ENCODE data around the gene SPATA32. TPM values are rescaled to one million over a fixed set of nuclear protein-coding genes. Genes with fewer than 3 reads are reported as not detected.

Gene SPATA32
- total and polyA plus RNA-seq, 3 experiments from 2014 or later = 0.15 to 0.33 TPM; not detected in 1

GRCh38 chr17:45293413-45294211, 31.7 kb upstream of the SPATA32 start:
- DNase-seq = peak in 1 of 5 donors; percentile 39
- H3K27me3 ChIP-seq (ENCODE audit: insufficient read depth, low read length, poor library complexity, severe bottlenecking) = no peaks in the 10 kb centered on the region
- Mint-ChIP-seq H3K9me3 (no peaks in the 10 kb centered on the region), H3K27me3 (no peaks in the 10 kb centered on the region), H3K4me1 (peaks cover 60 to 81% (median 77%) of the 10 kb centered on the region in 3 donors), H3K36me3 (peaks cover 0 to 64% (median 3%) of the 10 kb centered on the region in 3 donors), H3K27ac (peak overlapping the region; percentile 34 to 87 (median 66)), H3K4me3 (peak overlapping the region in 1 of 7 donors; percentile 36)
- POLR2A ChIA-PET = no interaction called here
- CTCF ChIA-PET = interaction anchor here (0.8 to 2.4 kb wide), 5 partner anchors 9 to 92 kb away, joined by 3 to 8 read pairs (median 4); no protein-coding TSS in a partner anchor
- no peaks in the 10 kb centered on the region for H3K9me3 ChIP-seq (ENCODE audit: low read length)
- no peak overlapping the region for H3K27ac ChIP-seq (ENCODE audit: low read depth, low read length)
- H3K4me1 ChIP-seq (ENCODE audit: insufficient read depth, low read length) = peaks cover 29% of the 10 kb centered on the region
- peaks cover 21% of the 10 kb centered on the region for H3K36me3 ChIP-seq (ENCODE audit: insufficient read depth, low read length)
- no peak overlapping the region for H3K4me3 ChIP-seq (ENCODE audit: low read length)

GRCh38 chr17:45292696-45293412, 31.0 kb upstream of the SPATA32 start:
- Mint-ChIP-seq H3K4me1 (peaks cover 54 to 73% (median 70%) of the 10 kb centered on the region in 3 donors), H3K27me3 (no peaks in the 10 kb centered on the region), H3K4me3 (no peak overlapping the region), H3K36me3 (peaks cover 0 to 67% (median 2%) of the 10 kb centered on the region in 3 donors), H3K9me3 (no peaks in the 10 kb centered on the region), H3K27ac (peak overlapping the region; percentile 39 to 87 (median 66))
- DNase-seq = peak in 1 of 5 donors; percentile 10
- Histone ChIP-seq H3K27ac (ENCODE audit: low read depth, low read length) (no peak overlapping the region), H3K27me3 (ENCODE audit: insufficient read depth, low read length, poor library complexity, severe bottlenecking) (no peaks in the 10 kb centered on the region), H3K36me3 (ENCODE audit: insufficient read depth, low read length) (peaks cover 21% of the 10 kb centered on the region), H3K4me3 (ENCODE audit: low read length) (no peak overlapping the region), H3K4me1 (ENCODE audit: insufficient read depth, low read length) (peaks cover 29% of the 10 kb centered on the region), H3K9me3 (ENCODE audit: low read length) (no peaks in the 10 kb centered on the region)
- ChIA-PET POLR2A (no interaction called here), CTCF (interaction anchor here (1.6 to 2.4 kb wide), 4 partner anchors 10 to 92 kb away, joined by 4 to 8 read pairs (median 5); no protein-coding TSS in a partner anchor)

GRCh38 chr17:45291171-45291805, 29.4 kb upstream of the SPATA32 start:
- peaks cover 0 to 75% (median 5%) of the 10 kb centered on the region in 3 donors for H3K36me3 Mint-ChIP-seq
- peaks cover 40 to 57% (median 54%) of the 10 kb centered on the region in 3 donors for H3K4me1 Mint-ChIP-seq
- POLR2A ChIA-PET = no interaction called here
- H3K4me3 ChIP-seq (ENCODE audit: low read length) = no peak overlapping the region
- no peaks in the 10 kb centered on the region for H3K27me3 ChIP-seq (ENCODE audit: insufficient read depth, low read length, poor library complexity, severe bottlenecking)
- CTCF ChIA-PET = interaction anchor here (0.9 to 2.4 kb wide), 4 partner anchors 8 to 102 kb away, joined by 3 to 8 read pairs (median 4); no protein-coding TSS in a partner anchor
- H3K9me3 ChIP-seq (ENCODE audit: low read length) = no peaks in the 10 kb centered on the region
- H3K36me3 ChIP-seq (ENCODE audit: insufficient read depth, low read length) = peaks cover 30% of the 10 kb centered on the region
- peaks cover 19% of the 10 kb centered on the region for H3K4me1 ChIP-seq (ENCODE audit: insufficient read depth, low read length)
- H3K27me3 Mint-ChIP-seq = no peaks in the 10 kb centered on the region
- H3K27ac ChIP-seq (ENCODE audit: low read depth, low read length) = no peak overlapping the region
- H3K4me3 Mint-ChIP-seq = no peak overlapping the region
- H3K9me3 Mint-ChIP-seq = no peaks in the 10 kb centered on the region
- peak overlapping the region; percentile 50 to 86 (median 72) for H3K27ac Mint-ChIP-seq
- DNase-seq = peak in 1 of 5 donors; percentile 20

- Mint-ChIP-seq H3K9me3 (no peaks in the 10 kb centered on the region), H3K4me1 (peaks cover 31 to 48% (median 44%) of the 10 kb centered on the region in 3 donors), H3K27me3 (no peaks in the 10 kb centered on the region), H3K27ac (peak overlapping the region in 7 of 8 donors; percentile 70 to 93 (median 75)), H3K36me3 (peaks cover 0 to 74% (median 5%) of the 10 kb centered on the region in 3 donors), H3K4me3 (no peak overlapping the region)
- H3K4me3 ChIP-seq (ENCODE audit: low read length) = no peak overlapping the region
- peaks cover 12% of the 10 kb centered on the region for H3K4me1 ChIP-seq (ENCODE audit: insufficient read depth, low read length)
- H3K9me3 ChIP-seq (ENCODE audit: low read length) = no peaks in the 10 kb centered on the region
- no peaks in the 10 kb centered on the region for H3K27me3 ChIP-seq (ENCODE audit: insufficient read depth, low read length, poor library complexity, severe bottlenecking)
- DNase-seq = peak in 1 of 5 donors; percentile 14
- ChIA-PET POLR2A (interaction anchor here (1.0 kb wide), 1 partner anchor 27 kb away, joined by 3 read pairs; no protein-coding TSS in a partner anchor), CTCF (interaction anchor here (2.0 to 2.6 kb wide), 2 partner anchors 13 to 27 kb away, joined by 7 to 10 read pairs; partner anchors contain the start of gene MAP3K14)
- H3K27ac ChIP-seq (ENCODE audit: low read depth, low read length) = no peak overlapping the region
- H3K36me3 ChIP-seq (ENCODE audit: insufficient read depth, low read length) = peaks cover 28% of the 10 kb centered on the region
Measured at GRCh38 chr17:45290269-45290765, 28.4 kb upstream of the SPATA32 start.

- Histone ChIP-seq H3K36me3 (ENCODE audit: insufficient read depth, low read length) (peaks cover 31% of the 10 kb centered on the region), H3K27ac (ENCODE audit: low read depth, low read length) (no peak overlapping the region), H3K27me3 (ENCODE audit: insufficient read depth, low read length, poor library complexity, severe bottlenecking) (no peaks in the 10 kb centered on the region), H3K4me1 (ENCODE audit: insufficient read depth, low read length) (peaks cover 12% of the 10 kb centered on the region), H3K9me3 (ENCODE audit: low read length) (no peaks in the 10 kb centered on the region), H3K4me3 (ENCODE audit: low read length) (no peak overlapping the region)
- no peaks in the 10 kb centered on the region for H3K27me3 Mint-ChIP-seq
- peak in 1 of 5 donors; percentile 39 for DNase-seq
- ChIA-PET POLR2A (interaction anchor here (0.6 to 1.0 kb wide), 2 partner anchors 27 to 28 kb away, joined by 3 read pairs; partner anchors contain the start of gene MAP3K14), CTCF (interaction anchor here (2.0 to 2.6 kb wide), 2 partner anchors 12 to 28 kb away, joined by 7 to 10 read pairs; partner anchors contain the start of gene MAP3K14)
- H3K4me1 Mint-ChIP-seq = peaks cover 25 to 40% (median 37%) of the 10 kb centered on the region in 3 donors
- H3K36me3 Mint-ChIP-seq = peaks cover 0 to 78% (median 7%) of the 10 kb centered on the region in 3 donors
- H3K4me3 Mint-ChIP-seq = no peak overlapping the region
- no peaks in the 10 kb centered on the region for H3K9me3 Mint-ChIP-seq
- peak overlapping the region in 6 of 8 donors; percentile 64 to 93 (median 70) for H3K27ac Mint-ChIP-seq
Measured at GRCh38 chr17:45289301-45290268, 27.7 kb upstream of the SPATA32 start.

GRCh38 chr17:45288825-45289224, 26.9 kb upstream of the SPATA32 start:
- H3K4me3 Mint-ChIP-seq = no peak overlapping the region
- DNase-seq = peak in 1 of 5 donors; percentile 28
- H3K27ac ChIP-seq (ENCODE audit: low read depth, low read length) = no peak overlapping the region
- no peak overlapping the region for H3K4me3 ChIP-seq (ENCODE audit: low read length)
- ChIA-PET POLR2A (interaction anchor here (0.6 kb wide), 1 partner anchor 28 kb away, joined by 3 read pairs; the partner anchor contains the start of gene MAP3K14), CTCF (interaction anchor here (2.0 to 2.6 kb wide), 2 partner anchors 12 to 28 kb away, joined by 7 to 10 read pairs; partner anchors contain the start of gene MAP3K14)
- H3K36me3 ChIP-seq (ENCODE audit: insufficient read depth, low read length) = peaks cover 38% of the 10 kb centered on the region
- no peaks in the 10 kb centered on the region for H3K9me3 ChIP-seq (ENCODE audit: low read length)
- H3K36me3 Mint-ChIP-seq = peaks cover 0 to 81% (median 12%) of the 10 kb centered on the region in 3 donors
- H3K27ac Mint-ChIP-seq = peak overlapping the region in 3 of 8 donors; percentile 17 to 55 (median 24)
- no peaks in the 10 kb centered on the region for H3K9me3 Mint-ChIP-seq
- no peaks in the 10 kb centered on the region for H3K27me3 Mint-ChIP-seq
- H3K4me1 ChIP-seq (ENCODE audit: insufficient read depth, low read length) = peaks cover 9% of the 10 kb centered on the region
- peaks cover 19 to 36% (median 30%) of the 10 kb centered on the region in 3 donors for H3K4me1 Mint-ChIP-seq
- H3K27me3 ChIP-seq (ENCODE audit: insufficient read depth, low read length, poor library complexity, severe bottlenecking) = no peaks in the 10 kb centered on the region

All from CD8-positive, alpha-beta memory T cell (primary cell).